ENCODE data around the gene ASPG. TPM values are rescaled to one million over a fixed set of nuclear protein-coding genes. Genes with fewer than 3 reads are reported as not detected.

Gene ASPG
- total RNA-seq, 8 experiments from 2014 or later, result 0.05 to 1.1 (median 0.25) TPM; not detected in 1

DNA sequence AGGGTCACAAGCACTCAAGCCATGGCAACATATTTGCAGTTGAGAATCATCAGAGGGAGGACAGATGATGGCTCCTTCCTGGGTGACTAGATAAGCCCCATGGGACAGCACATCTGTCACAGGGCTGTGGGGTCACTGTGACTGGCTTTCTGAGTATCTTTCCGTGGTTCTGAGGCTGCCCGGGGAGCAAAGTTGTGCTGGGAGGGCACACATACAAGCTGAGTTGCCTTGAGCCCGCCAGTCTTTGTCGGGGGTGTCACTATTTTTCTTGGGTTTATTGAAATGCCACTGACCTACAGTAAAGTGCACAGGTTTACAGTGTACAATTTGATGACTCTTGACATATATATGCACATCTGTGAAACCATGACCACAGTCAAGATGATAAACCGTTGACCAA, 35.6 kb downstream of the ASPG start:
- H3K4me3 ChIP-seq, result no peak overlapping the region
- H3K27ac ChIP-seq, result no peak overlapping the region
- 0 to 78% (median 56%) methylated on average over 1 to 3 of the region's 5 CpGs; no CpG with 5 or more reads in 6 of the 10 experiments for WGBS, 10 experiments
- peaks cover 4% of the 10 kb centered on the region in 2 donors for H3K4me1 ChIP-seq (replicated peaks in 1 of 2)
- in situ Hi-C loops (cut with MboI; ENCODE audit: low pct_unique_long_range_greater_than_20kb in 2 of 9, low sequenced_read_pairs in 9 of 9, unreplicated experiment in 9 of 9), result loop anchor here in 1 of 9 experiments (10.0 kb wide), 1 partner anchor 46 kb away; no protein-coding TSS in a partner anchor
- no peak for ATAC-seq (replicated peaks in 6 of 8)

DNA sequence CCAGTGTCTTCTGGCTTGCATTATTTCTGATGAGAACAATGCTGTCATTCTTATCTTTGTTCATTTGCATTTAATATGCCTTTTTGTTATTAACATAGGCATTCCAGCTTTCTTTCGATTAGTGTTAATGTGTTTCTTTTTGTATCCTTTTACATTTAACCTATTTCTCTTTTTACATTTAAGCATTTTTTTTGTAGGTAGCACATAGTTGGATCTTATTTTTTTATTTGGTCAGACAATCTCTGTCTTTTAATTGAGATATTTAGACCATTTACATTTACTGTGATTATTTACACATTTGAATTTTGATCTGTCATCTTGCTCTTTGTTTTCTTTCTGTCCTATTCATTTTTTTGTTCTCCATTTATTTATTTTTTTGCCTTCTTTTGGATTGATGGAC, 38.4 kb downstream of the ASPG start:
- WGBS, 10 experiments, result 53 to 100% (median 95%) methylated on average over 1 of the region's 1 CpG; no CpG with 5 or more reads in 1 of the 10 experiments
- no peak for ATAC-seq (replicated peaks in 6 of 8)
- Histone ChIP-seq H3K27ac (no peak overlapping the region), H3K4me1 (replicated peaks in 1 of 2) (peaks cover 4% of the 10 kb centered on the region in 2 donors), H3K4me3 (no peak overlapping the region)
- in situ Hi-C loops (cut with MboI; ENCODE audit: low pct_unique_long_range_greater_than_20kb in 2 of 9, low sequenced_read_pairs in 9 of 9, unreplicated experiment in 9 of 9), result loop anchor here in 1 of 9 experiments (10.0 kb wide), 1 partner anchor 49 kb away; no protein-coding TSS in a partner anchor

DNA sequence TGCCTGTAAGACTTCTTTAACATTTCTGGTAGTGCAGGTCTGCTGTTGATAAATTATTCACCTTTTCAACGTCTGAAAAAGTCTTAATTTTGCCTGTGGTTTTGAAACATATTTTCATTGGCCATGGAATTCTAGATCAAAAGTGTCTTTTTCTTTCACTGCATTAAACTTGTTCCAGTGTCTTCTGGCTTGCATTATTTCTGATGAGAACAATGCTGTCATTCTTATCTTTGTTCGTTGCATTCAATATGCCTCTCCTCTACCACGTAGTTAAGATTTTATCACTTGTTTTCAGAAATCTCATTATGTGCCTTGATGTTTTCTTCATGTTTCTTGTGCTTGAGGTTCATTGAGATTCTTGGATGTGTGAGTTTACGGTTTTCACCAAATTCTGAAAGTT, 39.5 kb downstream of the ASPG start:
- WGBS, 10 experiments, result 23 to 77% (median 48%) methylated on average over 1 to 4 of the region's 4 CpGs
- Histone ChIP-seq H3K4me3 (no peak overlapping the region), H3K27ac (no peak overlapping the region), H3K4me1 (replicated peaks in 1 of 2) (no peaks in the 10 kb centered on the region)
- in situ Hi-C loops (cut with MboI; ENCODE audit: low pct_unique_long_range_greater_than_20kb in 2 of 9, low sequenced_read_pairs in 9 of 9, unreplicated experiment in 9 of 9), result loop anchor here in 4 of 9 experiments (10.0 to 25.0 kb wide), 3 partner anchors 50 to 512 kb away; no protein-coding TSS in a partner anchor
- ATAC-seq (replicated peaks in 6 of 8), result no peak

DNA sequence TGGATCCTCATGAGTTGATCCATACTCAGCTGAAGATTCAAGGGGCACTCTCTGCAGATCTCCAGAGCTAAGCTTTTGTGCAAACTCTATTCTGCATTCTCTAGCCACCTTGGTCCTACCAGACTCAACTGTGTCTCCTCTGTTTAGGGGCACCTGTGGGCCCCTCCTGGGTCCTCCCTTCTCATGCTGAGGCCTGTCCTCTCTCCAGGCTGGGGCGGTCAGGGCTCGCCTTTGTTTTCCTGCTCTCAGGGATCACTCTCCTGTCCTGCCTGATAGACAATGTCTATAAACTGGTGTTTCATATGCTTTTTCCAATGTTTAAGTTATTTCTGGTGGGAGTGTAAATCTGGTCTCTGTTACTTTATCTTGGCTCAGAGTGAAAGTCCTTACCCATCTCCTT, 41.3 kb downstream of the ASPG start:
- WGBS, 10 experiments, result 93 to 100% (median 100%) methylated on average over 1 to 2 of the region's 2 CpGs; no CpG with 5 or more reads in 6 of the 10 experiments
- in situ Hi-C loops (cut with MboI; ENCODE audit: low pct_unique_long_range_greater_than_20kb in 2 of 9, low sequenced_read_pairs in 9 of 9, unreplicated experiment in 9 of 9), result loop anchor here in 4 of 9 experiments (10.0 to 25.0 kb wide), 3 partner anchors 52 to 511 kb away; no protein-coding TSS in a partner anchor
- H3K4me3 ChIP-seq, result no peak overlapping the region
- no peak overlapping the region for H3K27ac ChIP-seq
- H3K4me1 ChIP-seq (replicated peaks in 1 of 2), result no peaks in the 10 kb centered on the region
- no peak for ATAC-seq (replicated peaks in 6 of 8)

DNA sequence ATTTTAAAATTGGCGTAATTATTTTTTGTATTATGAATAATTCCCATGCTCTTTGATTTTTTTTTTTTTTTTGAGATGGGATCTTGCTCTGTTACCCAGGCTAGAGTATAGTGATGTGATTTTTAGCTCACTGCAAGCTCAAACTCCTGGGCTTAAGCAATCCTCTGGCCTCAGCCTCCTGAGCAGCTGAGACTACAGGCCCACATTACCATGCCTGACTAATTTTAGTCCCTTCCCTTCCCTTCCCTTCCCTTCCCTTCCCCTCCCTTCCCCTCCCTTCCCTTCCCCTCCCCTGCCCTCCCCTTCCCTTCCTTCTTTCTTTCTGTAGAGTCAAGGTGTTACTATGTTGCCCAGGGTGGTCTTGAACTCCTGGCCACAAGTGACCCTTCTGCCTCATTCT, 43.5 kb downstream of the ASPG start:
- in situ Hi-C loops (cut with MboI; ENCODE audit: low pct_unique_long_range_greater_than_20kb in 2 of 9, low sequenced_read_pairs in 9 of 9, unreplicated experiment in 9 of 9), result loop anchor here in 4 of 9 experiments (10.0 to 25.0 kb wide), 3 partner anchors 54 to 508 kb away; no protein-coding TSS in a partner anchor
- WGBS, 10 experiments, result 17 to 100% (median 87%) methylated on average over 1 of the region's 1 CpG; no CpG with 5 or more reads in 2 of the 10 experiments
- peaks cover 9 to 10% of the 10 kb centered on the region in 2 donors for H3K4me1 ChIP-seq (replicated peaks in 1 of 2)
- H3K27ac ChIP-seq, result no peak overlapping the region
- ATAC-seq (replicated peaks in 6 of 8), result no peak
- H3K4me3 ChIP-seq, result no peak overlapping the region

DNA sequence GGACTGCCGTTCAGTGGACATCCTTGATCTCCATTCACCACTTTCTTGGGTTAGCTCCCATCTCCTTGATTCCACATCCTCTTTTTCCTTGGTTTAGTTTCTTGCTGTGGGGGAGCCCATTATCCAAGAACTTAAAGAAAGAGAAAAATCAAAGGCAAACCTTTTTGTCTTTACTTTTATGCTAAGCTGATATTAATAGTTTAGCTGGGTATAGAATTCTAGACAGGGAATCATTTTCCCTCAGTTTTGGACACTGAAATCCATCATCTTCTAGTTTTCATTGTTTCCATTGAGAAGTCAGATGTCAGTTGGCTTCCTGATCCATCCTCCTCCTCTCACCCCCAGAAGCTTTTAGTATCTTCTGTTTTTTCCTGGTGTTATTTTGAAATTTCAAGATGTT, 44.1 kb downstream of the ASPG start:
- 40 to 88% (median 80%) methylated on average over 1 of the region's 1 CpG; no CpG with 5 or more reads in 4 of the 10 experiments for whole genome bisulfite sequencing, 10 experiments
- Histone ChIP-seq H3K4me1 (replicated peaks in 1 of 2) (peaks cover 14% of the 10 kb centered on the region in 2 donors), H3K4me3 (no peak overlapping the region), H3K27ac (no peak overlapping the region)
- ATAC-seq (replicated peaks in 6 of 8), result no peak
- in situ Hi-C loops (cut with MboI; ENCODE audit: low pct_unique_long_range_greater_than_20kb in 2 of 9, low sequenced_read_pairs in 9 of 9, unreplicated experiment in 9 of 9), result loop anchor here in 4 of 9 experiments (10.0 to 25.0 kb wide), 3 partner anchors 55 to 508 kb away; no protein-coding TSS in a partner anchor

DNA sequence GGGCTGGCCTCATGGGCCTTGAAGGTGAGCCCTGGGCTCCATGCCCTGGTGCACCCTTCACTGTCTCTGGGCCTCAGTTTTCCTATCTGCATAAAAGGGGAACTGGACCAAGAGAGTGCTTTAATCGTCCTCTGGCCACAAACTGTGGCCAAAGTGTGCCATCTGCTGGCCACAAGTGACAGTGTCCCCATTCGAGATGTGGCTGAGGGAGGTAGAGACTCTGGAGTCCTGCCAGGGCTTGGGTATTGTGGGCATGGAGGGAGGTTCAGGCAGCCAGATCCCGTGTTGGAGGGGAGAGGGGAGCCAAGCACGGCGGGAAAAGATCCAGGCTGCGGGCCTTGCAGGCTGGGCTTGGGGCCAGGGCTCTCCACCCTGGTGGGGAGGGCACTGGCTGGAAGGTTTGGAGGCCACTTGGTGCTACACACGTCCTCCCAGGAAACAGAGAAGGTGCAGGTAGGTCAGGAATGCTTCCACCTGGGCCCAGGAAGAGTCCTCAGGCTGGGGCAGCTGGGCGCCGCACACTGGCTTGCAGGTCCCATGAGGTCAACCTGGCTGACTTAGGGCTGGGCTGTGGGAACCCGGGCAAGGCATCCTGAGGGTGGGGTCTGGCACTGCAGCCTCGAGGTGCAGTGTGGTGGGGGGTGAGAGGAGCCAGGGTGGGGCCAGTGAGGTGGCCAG, 45.6 kb downstream of the ASPG start:
- ATAC-seq (replicated peaks in 6 of 8), result peak in 3 of 8 experiments; percentile 70 to 73 (median 71)
- Histone ChIP-seq H3K4me1 (replicated peaks in 1 of 2) (peaks cover 22 to 23% of the 10 kb centered on the region in 2 donors), H3K4me3 (no peak overlapping the region), H3K27ac (no peak overlapping the region)
- in situ Hi-C loops (cut with MboI; ENCODE audit: low pct_unique_long_range_greater_than_20kb in 2 of 9, low sequenced_read_pairs in 9 of 9, unreplicated experiment in 9 of 9), result loop anchor here in 4 of 9 experiments (25.0 kb wide), 2 partner anchors 431 to 506 kb away; no protein-coding TSS in a partner anchor
- WGBS, 10 experiments, result 0 to 69% (median 0%) methylated on average over 1 to 4 of the region's 11 CpGs; no CpG with 5 or more reads in 4 of the 10 experiments

DNA sequence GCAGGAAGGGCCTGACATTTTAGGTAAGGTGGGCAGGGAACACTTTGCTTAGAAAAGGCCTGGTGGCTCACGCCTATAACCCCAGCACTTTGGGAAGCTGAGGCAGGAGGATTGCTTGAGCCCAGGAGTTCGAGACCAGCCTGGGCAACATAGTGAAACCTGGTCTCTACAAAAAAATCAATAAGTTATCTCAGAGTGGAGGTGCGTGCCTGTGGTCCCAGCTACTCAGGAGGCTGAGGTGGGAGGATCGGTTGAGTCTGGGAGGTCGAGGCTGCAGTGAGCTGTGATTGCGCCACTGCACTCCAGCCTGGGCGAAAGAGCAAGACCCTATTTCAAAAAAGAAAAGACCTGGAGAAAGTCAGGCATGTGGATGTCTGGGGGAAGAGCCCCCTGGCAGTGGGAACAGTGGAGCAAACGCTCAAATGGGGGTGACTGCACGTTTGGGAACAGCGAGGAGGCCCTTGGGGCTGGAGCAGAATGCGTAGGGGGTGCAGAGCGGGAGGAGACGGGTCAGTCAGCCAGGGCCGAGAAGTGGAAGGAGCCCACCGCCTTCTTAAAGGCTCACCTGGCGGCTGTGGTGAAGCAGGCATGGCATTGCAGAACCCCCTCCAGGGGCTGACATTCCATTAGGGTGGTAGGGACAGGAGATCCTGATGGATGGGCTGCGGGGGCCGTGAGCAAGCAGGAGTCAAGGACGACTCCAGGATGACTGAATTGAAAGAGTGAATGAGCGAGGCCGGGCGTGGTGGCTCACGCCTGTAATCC, 46.6 kb downstream of the ASPG start:
- Histone ChIP-seq H3K4me3 (no peak overlapping the region), H3K27ac (no peak overlapping the region), H3K4me1 (replicated peaks in 1 of 2) (peaks cover 22 to 23% of the 10 kb centered on the region in 2 donors)
- in situ Hi-C loops (cut with MboI; ENCODE audit: low pct_unique_long_range_greater_than_20kb in 2 of 9, low sequenced_read_pairs in 9 of 9, unreplicated experiment in 9 of 9), result loop anchor here in 4 of 9 experiments (25.0 kb wide), 2 partner anchors 430 to 505 kb away; no protein-coding TSS in a partner anchor
- ATAC-seq (replicated peaks in 6 of 8), result no peak
- 0 to 82% (median 65%) methylated on average over 1 to 13 of the region's 23 CpGs; no CpG with 5 or more reads in 1 of the 10 experiments for WGBS, 10 experiments

DNA sequence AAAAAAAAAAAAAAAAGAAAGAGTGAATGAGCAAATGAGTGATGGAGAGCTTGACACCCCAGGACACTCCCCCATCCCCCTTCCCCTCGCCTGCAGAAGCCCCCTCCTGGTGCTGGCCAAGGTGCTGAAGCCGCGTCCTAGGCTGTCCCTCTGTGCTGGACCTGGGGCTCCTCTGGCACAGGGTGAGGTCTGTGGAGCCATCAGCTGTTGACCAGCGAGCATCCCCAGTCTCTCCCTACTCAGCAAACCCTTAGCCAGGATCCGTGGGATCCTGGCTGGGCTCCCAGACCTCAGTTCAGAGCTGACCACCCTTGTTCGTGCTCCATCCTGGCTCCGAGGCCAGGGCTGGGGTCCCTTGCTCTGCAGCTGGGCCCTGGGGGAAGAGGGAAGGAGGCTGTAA, 47.5 kb downstream of the ASPG start:
- Histone ChIP-seq H3K4me3 (no peak overlapping the region), H3K27ac (no peak overlapping the region), H3K4me1 (replicated peaks in 1 of 2) (peaks cover 22 to 23% of the 10 kb centered on the region in 2 donors)
- ATAC-seq (replicated peaks in 6 of 8), result no peak
- 0 to 72% (median 8%) methylated on average over 1 to 2 of the region's 7 CpGs; no CpG with 5 or more reads in 7 of the 10 experiments for WGBS, 10 experiments
- in situ Hi-C loops (cut with MboI; ENCODE audit: low pct_unique_long_range_greater_than_20kb in 2 of 9, low sequenced_read_pairs in 9 of 9, unreplicated experiment in 9 of 9), result loop anchor here in 4 of 9 experiments (25.0 kb wide), 2 partner anchors 429 to 504 kb away; no protein-coding TSS in a partner anchor

DNA sequence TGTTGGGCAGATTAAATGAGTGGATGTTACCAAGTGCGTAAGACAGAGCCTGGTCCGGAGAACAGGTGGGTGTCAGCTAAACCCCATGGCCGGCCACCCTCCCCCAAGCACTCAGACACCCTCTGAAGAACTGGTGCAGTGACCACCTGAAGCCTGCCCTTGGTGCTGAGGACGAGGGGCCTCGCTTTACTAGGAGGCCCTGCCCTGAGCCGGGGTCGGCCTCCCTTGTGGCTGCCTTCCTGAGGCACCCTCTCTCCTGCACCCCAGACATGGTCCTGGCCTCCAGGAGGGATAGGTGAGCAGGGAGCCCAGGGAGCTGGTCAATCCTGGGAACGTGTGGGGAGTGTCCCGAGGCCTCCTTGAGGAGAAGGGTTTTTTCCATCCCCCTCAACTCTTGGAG, 48.0 kb downstream of the ASPG start:
- Histone ChIP-seq H3K4me1 (replicated peaks in 1 of 2) (peaks cover 22 to 23% of the 10 kb centered on the region in 2 donors), H3K27ac (peak overlapping the region; percentile 80), H3K4me3 (no peak overlapping the region)
- WGBS, 10 experiments, result 28 to 100% (median 40%) methylated on average over 1 to 5 of the region's 9 CpGs; no CpG with 5 or more reads in 5 of the 10 experiments
- in situ Hi-C loops (cut with MboI; ENCODE audit: low pct_unique_long_range_greater_than_20kb in 2 of 9, low sequenced_read_pairs in 9 of 9, unreplicated experiment in 9 of 9), result loop anchor here in 4 of 9 experiments (25.0 kb wide), 2 partner anchors 429 to 504 kb away; no protein-coding TSS in a partner anchor
- no peak for ATAC-seq (replicated peaks in 6 of 8)

DNA sequence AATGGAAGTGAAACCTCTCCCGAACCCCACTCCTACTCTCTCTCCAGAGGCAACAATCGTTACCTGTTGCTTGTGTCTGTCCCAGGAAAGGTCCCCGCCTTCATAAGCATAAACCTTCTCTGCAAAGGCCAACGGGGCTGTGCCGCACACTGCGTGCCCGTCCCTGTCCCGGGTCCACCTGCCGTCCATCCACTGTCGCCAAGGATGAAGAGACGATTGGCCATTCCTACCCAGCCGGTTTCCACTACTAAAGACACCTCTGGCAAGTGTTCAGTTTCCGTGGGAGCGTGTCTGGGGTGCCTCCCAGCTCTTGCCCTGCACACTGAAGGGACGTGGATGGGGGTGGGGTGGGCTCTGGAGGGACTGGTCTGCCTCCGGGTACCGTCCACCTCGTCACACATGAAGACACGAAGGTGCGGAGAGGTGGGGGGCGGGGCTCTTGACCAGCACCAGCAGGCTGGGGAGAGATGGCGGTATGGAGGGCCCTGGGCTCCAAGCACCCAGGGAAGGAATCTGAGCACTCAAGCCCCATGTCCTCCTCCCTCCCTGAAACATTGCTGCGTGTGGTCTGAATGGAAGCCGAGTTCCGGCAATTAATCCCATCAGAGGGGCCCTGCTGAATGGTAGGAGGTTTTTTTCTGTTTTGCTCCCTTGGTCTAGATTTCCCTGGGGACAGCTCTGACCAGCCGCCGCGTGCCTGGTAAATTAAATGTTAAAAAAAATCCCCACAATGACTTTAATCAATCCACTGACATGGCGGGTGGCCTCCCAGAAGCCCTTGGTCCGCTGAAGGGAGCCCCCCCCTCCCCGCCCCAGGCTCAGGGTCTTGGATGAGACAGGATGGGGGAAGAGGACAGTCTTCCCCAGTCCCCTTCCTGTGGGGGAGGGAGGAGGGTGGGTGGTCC, 48.8 kb downstream of the ASPG start:
- peak in 5 of 8 experiments; percentile 37 to 61 (median 53) for ATAC-seq (replicated peaks in 6 of 8)
- Histone ChIP-seq H3K27ac (peak overlapping the region; percentile 80), H3K4me1 (replicated peaks in 1 of 2) (peaks cover 23 to 26% of the 10 kb centered on the region in 2 donors), H3K4me3 (peak overlapping the region; percentile 1 to 85 (median 61))
- in situ Hi-C loops (cut with MboI; ENCODE audit: low pct_unique_long_range_greater_than_20kb in 2 of 9, low sequenced_read_pairs in 9 of 9, unreplicated experiment in 9 of 9), result loop anchor here in 4 of 9 experiments (25.0 kb wide), 2 partner anchors 428 to 503 kb away; no protein-coding TSS in a partner anchor
- 5 to 89% (median 50%) methylated on average over 2 to 8 of the region's 31 CpGs; no CpG with 5 or more reads in 3 of the 10 experiments for WGBS, 10 experiments
